Measurements from ENCODE around the gene FBLN5.

DNA sequence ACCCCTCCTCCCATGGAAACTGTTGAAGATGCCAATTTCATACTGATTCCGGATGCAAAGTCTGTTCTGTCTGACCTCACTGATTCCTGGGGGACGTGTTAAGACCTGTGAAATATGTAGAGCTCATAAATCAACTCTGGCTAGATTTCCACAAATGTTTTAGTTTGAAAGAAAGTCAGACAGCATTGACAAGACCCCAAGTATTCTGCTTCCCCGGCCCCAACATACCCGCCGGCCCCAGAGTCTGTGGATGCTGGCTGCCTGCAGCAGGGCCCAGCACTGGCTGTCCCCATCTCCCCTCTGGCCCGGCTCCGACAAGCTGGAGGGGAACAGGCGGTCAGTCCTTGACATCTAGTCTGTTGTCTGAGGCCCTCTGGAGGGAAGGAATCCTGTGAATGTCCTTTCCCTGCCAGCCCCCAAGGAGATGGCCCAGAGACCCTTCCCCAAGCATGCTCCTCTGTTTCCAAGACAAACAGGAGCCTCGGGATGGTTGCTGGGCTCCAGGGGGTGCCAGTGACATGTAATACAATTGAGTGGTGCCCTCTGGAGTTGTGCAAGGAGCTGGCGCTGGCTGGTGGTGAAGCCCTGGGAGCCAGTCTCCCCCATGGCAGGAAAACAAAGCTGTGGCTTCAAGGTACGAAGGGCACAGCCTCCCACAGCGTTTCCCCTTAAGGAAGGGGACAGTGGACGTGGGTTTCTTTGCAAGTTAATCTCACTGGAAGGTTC is 22.3 kb downstream of the FBLN5 start:
- TF ChIP-seq POLR2A (IDR thresholded peaks at IDR 0.05; ENCODE audit: borderline replicate concordance, extremely low read depth, insufficient read depth, insufficient read length) (no peak), CTCF (IDR thresholded peaks at IDR 0.05 in 2 of 3, conservative IDR thresholded peaks at IDR 0.05 in 1 of 3; ENCODE audit: borderline replicate concordance in 1 of 3, insufficient read depth in 1 of 3, low read depth in 2 of 3, low read length in 2 of 3) (0 out of 6 replicates have a peak, but pooled peaks of 1 of the 3 experiments have one; percentile 5), SIN3A (IDR thresholded peaks at IDR 0.05; ENCODE audit: low read depth) (no peak), POLR2AphosphoS5 (IDR thresholded peaks at IDR 0.05; ENCODE audit: low read depth, low read length) (no peak), JUND (IDR thresholded peaks at IDR 0.05) (no peak), EZH2 (IDR thresholded peaks at IDR 0.05) (no peak), YY1 (IDR thresholded peaks at IDR 0.05; ENCODE audit: extremely low read depth, insufficient replicate concordance, low read depth, low read length) (no peak)
- TF ChIP-seq, protein P1, sequence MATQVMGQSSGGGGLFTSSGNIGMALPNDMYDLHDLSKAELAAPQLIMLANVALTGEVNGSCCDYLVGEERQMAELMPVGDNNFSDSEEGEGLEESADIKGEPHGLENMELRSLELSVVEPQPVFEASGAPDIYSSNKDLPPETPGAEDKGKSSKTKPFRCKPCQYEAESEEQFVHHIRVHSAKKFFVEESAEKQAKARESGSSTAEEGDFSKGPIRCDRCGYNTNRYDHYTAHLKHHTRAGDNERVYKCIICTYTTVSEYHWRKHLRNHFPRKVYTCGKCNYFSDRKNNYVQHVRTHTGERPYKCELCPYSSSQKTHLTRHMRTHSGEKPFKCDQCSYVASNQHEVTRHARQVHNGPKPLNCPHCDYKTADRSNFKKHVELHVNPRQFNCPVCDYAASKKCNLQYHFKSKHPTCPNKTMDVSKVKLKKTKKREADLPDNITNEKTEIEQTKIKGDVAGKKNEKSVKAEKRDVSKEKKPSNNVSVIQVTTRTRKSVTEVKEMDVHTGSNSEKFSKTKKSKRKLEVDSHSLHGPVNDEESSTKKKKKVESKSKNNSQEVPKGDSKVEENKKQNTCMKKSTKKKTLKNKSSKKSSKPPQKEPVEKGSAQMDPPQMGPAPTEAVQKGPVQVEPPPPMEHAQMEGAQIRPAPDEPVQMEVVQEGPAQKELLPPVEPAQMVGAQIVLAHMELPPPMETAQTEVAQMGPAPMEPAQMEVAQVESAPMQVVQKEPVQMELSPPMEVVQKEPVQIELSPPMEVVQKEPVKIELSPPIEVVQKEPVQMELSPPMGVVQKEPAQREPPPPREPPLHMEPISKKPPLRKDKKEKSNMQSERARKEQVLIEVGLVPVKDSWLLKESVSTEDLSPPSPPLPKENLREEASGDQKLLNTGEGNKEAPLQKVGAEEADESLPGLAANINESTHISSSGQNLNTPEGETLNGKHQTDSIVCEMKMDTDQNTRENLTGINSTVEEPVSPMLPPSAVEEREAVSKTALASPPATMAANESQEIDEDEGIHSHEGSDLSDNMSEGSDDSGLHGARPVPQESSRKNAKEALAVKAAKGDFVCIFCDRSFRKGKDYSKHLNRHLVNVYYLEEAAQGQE (IDR thresholded peaks at IDR 0.05; ENCODE audit: low read depth), result no peak
